ENCODE results near the gene KCNJ6. TPM values are rescaled to one million over a fixed set of nuclear protein-coding genes. Genes with fewer than 3 reads are reported as not detected.

KCNJ6 gene
- total RNA-seq, 2 donors from 2014 or later = 0.33 TPM; not detected in 1

- 80 to 87% methylated on average over 3 to 4 of the region's 4 CpGs for WGBS, 2 experiments (ENCODE audit: insufficient coverage in 1 of 2, insufficient read length in 1 of 2)
- no peak for DNase-seq
- Mint-ChIP-seq H3K36me3 (ENCODE audit: low read depth) (peaks cover 11% of the 10 kb centered on the region), H3K9me3 (peaks cover 18% of the 10 kb centered on the region), H3K27me3 (ENCODE audit: insufficient read depth) (no peaks in the 10 kb centered on the region), H3K4me1 (peaks cover 42% of the 10 kb centered on the region), H3K4me3 (no peak overlapping the region), H3K27ac (peak overlapping the region; percentile 22)
- no peak for TF ChIP-seq CTCF (conservative IDR thresholded peaks at IDR 0.05)
- Histone ChIP-seq H3K4me3 (ENCODE audit: low read length) (peak overlapping the region; percentile 33), H3K9me3 (ENCODE audit: control insufficient read depth, low read length) (peaks cover 17% of the 10 kb centered on the region), H3K27me3 (ENCODE audit: control insufficient read depth, insufficient read depth, low read length, poor library complexity, severe bottlenecking) (no peaks in the 10 kb centered on the region), H3K9ac (ENCODE audit: extremely low read depth, low read length, poor library complexity, severe bottlenecking) (no peak overlapping the region), H3K27ac (ENCODE audit: low read depth, low read length) (no peak overlapping the region), H3K36me3 (ENCODE audit: control insufficient read depth, insufficient read depth, low read length) (no peaks in the 10 kb centered on the region), H3K4me1 (ENCODE audit: control insufficient read depth, insufficient read depth, low read length) (peaks cover 3% of the 10 kb centered on the region)
These were observed 289.2 kb downstream of the KCNJ6 start for GRCh38 chr21:37627074-37627473.

DNA sequence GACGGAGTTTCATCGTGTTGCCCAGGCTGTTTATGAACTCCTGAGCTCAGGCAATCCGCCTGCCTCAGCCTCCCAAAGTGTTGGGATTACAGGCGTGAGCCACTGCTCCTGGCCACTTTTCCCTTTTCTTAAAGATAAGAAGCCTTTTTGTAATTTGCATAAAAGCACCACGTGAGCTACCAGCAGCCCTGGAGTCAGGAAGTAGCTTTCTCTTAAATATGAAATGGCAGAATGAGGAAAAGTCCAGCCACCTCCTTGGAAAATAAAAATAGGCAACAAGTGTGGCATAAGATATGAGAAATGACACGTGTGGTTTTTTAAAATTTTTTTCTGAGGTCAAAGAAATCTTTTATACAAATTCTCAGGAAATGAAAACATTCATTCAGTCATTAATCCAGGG, 289.9 kb downstream of the KCNJ6 start:
- Histone ChIP-seq H3K4me1 (ENCODE audit: control insufficient read depth, insufficient read depth, low read length) (no peaks in the 10 kb centered on the region), H3K36me3 (ENCODE audit: control insufficient read depth, insufficient read depth, low read length) (no peaks in the 10 kb centered on the region), H3K4me3 (ENCODE audit: low read length) (no peak overlapping the region), H3K27ac (ENCODE audit: low read depth, low read length) (no peak overlapping the region), H3K9ac (ENCODE audit: extremely low read depth, low read length, poor library complexity, severe bottlenecking) (no peak overlapping the region), H3K9me3 (ENCODE audit: control insufficient read depth, low read length) (peaks cover 17% of the 10 kb centered on the region), H3K27me3 (ENCODE audit: control insufficient read depth, insufficient read depth, low read length, poor library complexity, severe bottlenecking) (no peaks in the 10 kb centered on the region)
- whole genome bisulfite sequencing, 2 experiments (ENCODE audit: insufficient coverage in 1 of 2, insufficient read length in 1 of 2) = 85 to 90% methylated on average over 5 to 6 of the region's 6 CpGs
- Mint-ChIP-seq H3K36me3 (ENCODE audit: low read depth) (peaks cover 11% of the 10 kb centered on the region), H3K9me3 (peaks cover 14% of the 10 kb centered on the region), H3K27me3 (ENCODE audit: insufficient read depth) (no peaks in the 10 kb centered on the region), H3K27ac (no peak overlapping the region), H3K4me3 (no peak overlapping the region), H3K4me1 (peaks cover 34% of the 10 kb centered on the region)
- DNase-seq = no peak
- no peak for TF ChIP-seq CTCF (conservative IDR thresholded peaks at IDR 0.05)

DNA sequence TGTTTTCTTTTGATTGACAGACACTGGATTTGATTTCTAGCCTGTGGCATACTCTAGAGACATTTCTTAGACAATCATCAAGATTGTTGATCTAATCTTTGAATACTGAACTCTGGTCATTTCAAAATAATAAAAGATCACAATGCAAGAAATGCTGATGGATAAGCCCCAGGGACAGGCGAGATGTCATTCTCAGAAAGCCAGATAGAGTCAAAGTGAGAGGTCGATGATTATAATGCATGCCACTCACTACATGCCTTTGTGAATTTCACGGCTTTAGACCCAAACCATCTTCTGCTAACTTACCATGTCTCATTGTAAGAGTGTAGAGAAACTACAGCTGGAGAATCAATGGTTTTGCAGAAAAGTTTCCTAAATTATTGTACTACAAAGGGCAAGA, 292.6 kb downstream of the KCNJ6 start:
- H3K27ac ChIP-seq (ENCODE audit: low read depth, low read length) = peak overlapping the region; percentile 73
- Mint-ChIP-seq H3K27me3 (ENCODE audit: insufficient read depth) (no peaks in the 10 kb centered on the region), H3K9me3 (peaks cover 14% of the 10 kb centered on the region), H3K27ac (no peak overlapping the region), H3K4me1 (peaks cover 30% of the 10 kb centered on the region), H3K36me3 (ENCODE audit: low read depth) (peaks cover 7% of the 10 kb centered on the region), H3K4me3 (no peak overlapping the region)
- H3K4me1 ChIP-seq (ENCODE audit: control insufficient read depth, insufficient read depth, low read length) = no peaks in the 10 kb centered on the region
- no peak overlapping the region for H3K4me3 ChIP-seq (ENCODE audit: low read length)
- H3K9ac ChIP-seq (ENCODE audit: extremely low read depth, low read length, poor library complexity, severe bottlenecking) = no peak overlapping the region
- 74 to 89% methylated on average over 2 to 3 of the region's 3 CpGs for WGBS, 2 experiments (ENCODE audit: insufficient coverage in 1 of 2, insufficient read length in 1 of 2)
- TF ChIP-seq CTCF (conservative IDR thresholded peaks at IDR 0.05) = no peak
- H3K9me3 ChIP-seq (ENCODE audit: control insufficient read depth, low read length) = peaks cover 12% of the 10 kb centered on the region
- DNase-seq = no peak
- H3K36me3 ChIP-seq (ENCODE audit: control insufficient read depth, insufficient read depth, low read length) = no peaks in the 10 kb centered on the region
- H3K27me3 ChIP-seq (ENCODE audit: control insufficient read depth, insufficient read depth, low read length, poor library complexity, severe bottlenecking) = no peaks in the 10 kb centered on the region
